ENCODE results near the gene LRRC15.

DNA sequence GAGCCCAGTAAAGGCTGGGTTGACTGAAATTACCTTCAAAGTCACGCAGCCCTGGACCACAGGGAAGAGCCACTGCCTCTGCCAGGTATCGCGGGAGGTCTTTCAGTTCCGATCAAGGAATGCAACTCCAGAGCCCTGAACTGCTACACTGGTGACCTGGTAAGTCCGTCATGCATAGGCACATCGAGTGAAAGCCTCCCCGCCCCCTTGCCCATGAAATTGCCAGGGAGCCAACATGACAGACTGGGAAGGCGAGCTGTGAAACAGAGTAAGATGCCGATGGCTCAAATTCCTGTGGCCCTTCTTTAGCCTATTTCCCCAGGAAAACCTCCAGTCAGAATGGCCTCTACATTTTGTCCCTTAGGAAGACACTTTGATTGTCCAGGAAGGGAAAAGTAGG is 31.8 kb upstream of the LRRC15 start:
- TF ChIP-seq EZH2 (IDR thresholded peaks at IDR 0.05; ENCODE audit: low read length, unreplicated experiment) (no peak), EZH2phosphoT487 (IDR thresholded peaks at IDR 0.05; ENCODE audit: borderline replicate concordance, low read length) (no peak)
- TF ChIP-seq, protein P1, sequence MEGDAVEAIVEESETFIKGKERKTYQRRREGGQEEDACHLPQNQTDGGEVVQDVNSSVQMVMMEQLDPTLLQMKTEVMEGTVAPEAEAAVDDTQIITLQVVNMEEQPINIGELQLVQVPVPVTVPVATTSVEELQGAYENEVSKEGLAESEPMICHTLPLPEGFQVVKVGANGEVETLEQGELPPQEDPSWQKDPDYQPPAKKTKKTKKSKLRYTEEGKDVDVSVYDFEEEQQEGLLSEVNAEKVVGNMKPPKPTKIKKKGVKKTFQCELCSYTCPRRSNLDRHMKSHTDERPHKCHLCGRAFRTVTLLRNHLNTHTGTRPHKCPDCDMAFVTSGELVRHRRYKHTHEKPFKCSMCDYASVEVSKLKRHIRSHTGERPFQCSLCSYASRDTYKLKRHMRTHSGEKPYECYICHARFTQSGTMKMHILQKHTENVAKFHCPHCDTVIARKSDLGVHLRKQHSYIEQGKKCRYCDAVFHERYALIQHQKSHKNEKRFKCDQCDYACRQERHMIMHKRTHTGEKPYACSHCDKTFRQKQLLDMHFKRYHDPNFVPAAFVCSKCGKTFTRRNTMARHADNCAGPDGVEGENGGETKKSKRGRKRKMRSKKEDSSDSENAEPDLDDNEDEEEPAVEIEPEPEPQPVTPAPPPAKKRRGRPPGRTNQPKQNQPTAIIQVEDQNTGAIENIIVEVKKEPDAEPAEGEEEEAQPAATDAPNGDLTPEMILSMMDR (conservative IDR thresholded peaks at IDR 0.05; ENCODE audit: low read depth, low read length): no peak

All from PC-3 (cell line).